ENCODE measurements around the gene LACTB. TPM values are rescaled to one million over a fixed set of nuclear protein-coding genes. Genes with fewer than 3 reads are reported as not detected.
"Not testable (repeated sequence)": the region's sequence is repeated elsewhere in the genome, so short reads cannot be mapped to it uniquely, and the experiment has no call there.

Gene LACTB
- total and polyA plus RNA-seq, 12 donors, result 15.4 to 68.2 (median 32.8) TPM

DNA sequence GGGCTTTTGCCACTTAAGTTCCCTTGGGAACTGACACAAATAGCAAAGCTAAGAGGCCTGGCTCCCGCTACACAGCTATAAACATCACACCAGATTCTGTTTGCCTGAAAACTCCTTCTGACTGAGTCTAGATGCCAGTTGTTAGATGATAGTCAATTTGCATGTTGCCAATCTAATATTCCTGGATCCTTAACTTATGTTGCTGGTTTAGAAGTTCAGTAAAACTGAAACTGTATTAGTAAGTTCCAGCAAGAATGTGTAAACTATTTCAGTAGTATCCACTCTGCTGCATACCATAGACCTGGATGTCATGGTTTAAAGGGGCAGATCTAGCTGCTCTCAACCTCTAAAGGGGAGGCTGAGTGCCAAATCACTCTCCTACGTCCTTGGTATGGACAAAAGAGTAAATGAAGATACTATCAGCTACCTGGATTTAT lies 27.1 kb upstream of the LACTB start:
- TF ChIP-seq, protein P1, sequence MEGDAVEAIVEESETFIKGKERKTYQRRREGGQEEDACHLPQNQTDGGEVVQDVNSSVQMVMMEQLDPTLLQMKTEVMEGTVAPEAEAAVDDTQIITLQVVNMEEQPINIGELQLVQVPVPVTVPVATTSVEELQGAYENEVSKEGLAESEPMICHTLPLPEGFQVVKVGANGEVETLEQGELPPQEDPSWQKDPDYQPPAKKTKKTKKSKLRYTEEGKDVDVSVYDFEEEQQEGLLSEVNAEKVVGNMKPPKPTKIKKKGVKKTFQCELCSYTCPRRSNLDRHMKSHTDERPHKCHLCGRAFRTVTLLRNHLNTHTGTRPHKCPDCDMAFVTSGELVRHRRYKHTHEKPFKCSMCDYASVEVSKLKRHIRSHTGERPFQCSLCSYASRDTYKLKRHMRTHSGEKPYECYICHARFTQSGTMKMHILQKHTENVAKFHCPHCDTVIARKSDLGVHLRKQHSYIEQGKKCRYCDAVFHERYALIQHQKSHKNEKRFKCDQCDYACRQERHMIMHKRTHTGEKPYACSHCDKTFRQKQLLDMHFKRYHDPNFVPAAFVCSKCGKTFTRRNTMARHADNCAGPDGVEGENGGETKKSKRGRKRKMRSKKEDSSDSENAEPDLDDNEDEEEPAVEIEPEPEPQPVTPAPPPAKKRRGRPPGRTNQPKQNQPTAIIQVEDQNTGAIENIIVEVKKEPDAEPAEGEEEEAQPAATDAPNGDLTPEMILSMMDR (IDR thresholded peaks at IDR 0.05), result no peak
- TF ChIP-seq POLR2A (IDR thresholded peaks at IDR 0.05), result no peak
- no peaks in the 10 kb centered on the region for H3K27me3 ChIP-seq
- H3K9me3 ChIP-seq (replicated peaks in 1 of 3), result no peaks in the 10 kb centered on the region
- DNase-seq, result no peak
- WGBS, 4 donors, result 75 to 87% (median 82%) methylated on average over 2 of the region's 2 CpGs
- no peak overlapping the region for H3K27ac ChIP-seq
- intact Hi-C loops (cut with DNase I), result loop anchor here (5.0 to 10.0 kb wide), 3 partner anchors 47 to 312 kb away; no protein-coding TSS in a partner anchor
- no peaks in the 10 kb centered on the region for H3K36me3 ChIP-seq (replicated peaks in 1 of 2)
- H3K4me1 ChIP-seq (replicated peaks in 1 of 2), result no peaks in the 10 kb centered on the region
- no peak overlapping the region for H3K4me3 ChIP-seq

GRCh38 chr15:63096178-63096577 lies 25.5 kb upstream of the LACTB start:
- Histone ChIP-seq H3K36me3 (replicated peaks in 1 of 2) (no peaks in the 10 kb centered on the region), H3K4me3 (no peak overlapping the region), H3K9me3 (replicated peaks in 1 of 3) (no peaks in the 10 kb centered on the region), H3K27me3 (no peaks in the 10 kb centered on the region), H3K27ac (no peak overlapping the region), H3K4me1 (replicated peaks in 1 of 2) (no peaks in the 10 kb centered on the region)
- DNase-seq, result no peak
- WGBS, 4 donors, result 91 to 100% (median 96%) methylated on average over 4 of the region's 4 CpGs
- intact Hi-C loops (cut with DNase I), result loop anchor here in 1 of 2 donors (10.0 kb wide), 1 partner anchor 251 kb away; no protein-coding TSS in a partner anchor
- no peak for TF ChIP-seq POLR2A (IDR thresholded peaks at IDR 0.05)
- TF ChIP-seq, protein P1 (IDR thresholded peaks at IDR 0.05), result no peak

DNA sequence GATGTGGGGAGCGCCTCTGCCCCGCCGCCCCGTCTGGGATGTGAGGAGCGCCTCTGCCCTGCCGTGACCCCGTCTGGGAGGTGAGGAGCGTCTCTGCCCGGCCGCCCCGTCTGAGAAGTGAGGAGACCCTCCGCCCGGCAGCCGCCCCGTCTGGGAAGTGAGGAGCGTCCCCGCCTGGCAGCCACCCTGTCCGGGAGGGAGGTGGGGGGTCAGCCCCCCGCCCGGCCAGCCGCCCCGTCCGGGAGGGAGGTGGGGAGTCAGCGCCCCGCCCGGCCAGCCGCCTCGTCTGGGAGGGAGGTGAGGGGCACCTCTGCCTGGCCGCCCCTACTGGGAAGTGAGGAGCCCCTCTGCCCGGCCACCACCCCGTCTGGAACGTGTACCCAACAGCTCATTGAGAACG lies 22.8 kb upstream of the LACTB start:
- H3K36me3 ChIP-seq (replicated peaks in 1 of 2); H3K4me1 ChIP-seq (replicated peaks in 1 of 2); H3K4me3 ChIP-seq; H3K27ac ChIP-seq; DNase-seq; H3K27me3 ChIP-seq; H3K9me3 ChIP-seq (replicated peaks in 1 of 3): not testable (repeated sequence)
- 75 to 93% (median 87%) methylated on average over 4 to 28 of the region's 33 CpGs for WGBS, 4 donors
- intact Hi-C loops (cut with DNase I), result loop anchor here in 1 of 2 donors (10.0 kb wide), 1 partner anchor 254 kb away; no protein-coding TSS in a partner anchor

DNA sequence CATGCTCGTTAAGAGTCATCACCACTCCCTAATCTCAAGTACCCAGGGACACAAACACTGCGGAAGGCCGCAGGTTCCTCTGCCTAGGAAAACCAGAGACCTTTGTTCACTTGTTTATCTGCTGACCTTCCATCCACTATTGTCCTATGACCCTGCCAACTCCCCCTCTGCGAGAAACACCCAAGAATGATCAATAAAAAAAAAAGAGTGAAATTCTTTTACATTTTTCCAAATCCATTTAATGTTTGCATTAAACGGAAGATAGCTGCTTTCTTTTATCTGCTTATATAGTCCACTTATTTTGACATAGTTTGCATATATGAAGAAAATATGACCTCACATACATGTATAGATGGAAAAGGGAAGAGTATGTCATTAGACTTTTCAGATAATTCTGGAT lies 22.1 kb upstream of the LACTB start:
- H3K4me3 ChIP-seq; DNase-seq; H3K27ac ChIP-seq; H3K36me3 ChIP-seq (replicated peaks in 1 of 2); H3K4me1 ChIP-seq (replicated peaks in 1 of 2); H3K27me3 ChIP-seq; H3K9me3 ChIP-seq (replicated peaks in 1 of 3): not testable (repeated sequence)
- WGBS, 4 donors, result 83 to 92% (median 87%) methylated on average over 4 to 5 of the region's 5 CpGs
- intact Hi-C loops (cut with DNase I), result loop anchor here in 1 of 2 donors (10.0 kb wide), 1 partner anchor 255 kb away; no protein-coding TSS in a partner anchor

DNA sequence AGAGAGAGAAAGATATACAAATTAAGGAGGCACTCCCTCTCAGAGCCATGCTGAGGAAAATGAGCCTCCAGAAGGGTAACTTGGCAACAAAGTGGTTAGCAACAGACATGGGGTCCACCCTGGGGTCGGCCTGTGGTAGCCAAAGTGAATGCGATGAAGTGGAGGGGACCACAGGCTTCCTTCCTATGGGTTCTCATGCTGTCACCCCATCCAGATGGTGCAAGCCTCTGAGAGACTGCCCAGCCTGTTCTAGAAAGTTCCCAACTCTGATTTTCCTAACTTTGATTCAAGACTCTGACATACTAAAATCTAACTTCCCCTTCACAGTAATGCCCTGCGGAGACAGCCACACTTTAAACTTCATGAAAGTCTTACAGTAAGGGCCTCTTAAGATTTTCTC lies 18.2 kb upstream of the LACTB start:
- Histone ChIP-seq H3K27me3 (no peaks in the 10 kb centered on the region), H3K4me3 (no peak overlapping the region), H3K9me3 (replicated peaks in 1 of 3) (no peaks in the 10 kb centered on the region), H3K27ac (no peak overlapping the region), H3K4me1 (replicated peaks in 1 of 2) (no peaks in the 10 kb centered on the region), H3K36me3 (replicated peaks in 1 of 2) (no peaks in the 10 kb centered on the region)
- WGBS, 4 donors, result 61 to 92% (median 79%) methylated on average over 3 of the region's 3 CpGs
- TF ChIP-seq POLR2A (IDR thresholded peaks at IDR 0.05), result no peak
- TF ChIP-seq, protein P1 (IDR thresholded peaks at IDR 0.05), result no peak
- DNase-seq, result peak in 1 of 7 donors; percentile 1
- intact Hi-C loops (cut with DNase I), result no loop called here
